Measurements from ENCODE around the gene CHST13.

- TF ChIP-seq CTCF (conservative IDR thresholded peaks at IDR 0.05; ENCODE audit: low read depth, low read length) = no peak
- no peak for TF ChIP-seq EZH2phosphoT487 (IDR thresholded peaks at IDR 0.05; ENCODE audit: borderline replicate concordance, low read length)
- TF ChIP-seq EZH2 (IDR thresholded peaks at IDR 0.05; ENCODE audit: low read length, unreplicated experiment) = no peak
Observed at GRCh38 chr3:126476166-126477060, 47.5 kb upstream of the CHST13 start.
